Dermis blood vessel endothelial cell (primary cell): ENCODE measurements around the gene GRIK1. TPM values are rescaled to one million over a fixed set of nuclear protein-coding genes. Genes with fewer than 3 reads are reported as not detected.

ENCODE experiments used
- DNase-seq: peaks from one replicate; pipeline ENCODE4 v3.0.0; 2010
- total RNA-seq: library from RNA; depleted of rRNA; stranded (reverse); fragments of >200 nt; gene quantifications from 2 replicates; pipeline ENCODE4 v1.2.3, GENCODE V29; 2014

The GRIK1 gene
- total RNA-seq, 1 donor from 2014 or later: 0.34 TPM

GRCh38 chr21:29904359-29905282 lies 35.2 kb downstream of the GRIK1 start:
- no peak for DNase-seq

GRCh38 chr21:29896884-29897283 lies 42.9 kb downstream of the GRIK1 start:
- no peak for DNase-seq

- no peak for DNase-seq
These were observed 46.1 kb downstream of the GRIK1 start for GRCh38 chr21:29893687-29894086.

- no peak for DNase-seq
These were observed 47.4 kb downstream of the GRIK1 start for GRCh38 chr21:29892379-29892778.

DNA sequence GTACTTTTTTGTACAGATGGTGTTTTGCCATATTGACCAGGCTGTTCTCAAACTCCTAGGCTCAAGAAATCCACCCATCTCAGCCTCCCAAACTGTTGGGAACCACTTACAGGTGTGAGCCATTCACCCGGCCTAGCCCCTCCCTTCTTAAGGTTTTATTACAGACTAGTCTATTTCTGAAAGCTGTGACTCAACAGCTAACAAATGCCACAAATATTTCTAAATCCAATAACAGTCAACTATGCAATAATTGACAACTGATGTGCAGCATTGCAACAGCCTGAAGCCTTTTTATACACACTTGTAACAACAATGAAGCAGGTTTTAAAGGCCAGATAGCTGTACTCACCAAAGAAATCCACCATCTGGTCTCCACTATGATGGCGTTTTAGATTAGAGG lies 51.4 kb downstream of the GRIK1 start:
- DNase-seq: no peak

DNA sequence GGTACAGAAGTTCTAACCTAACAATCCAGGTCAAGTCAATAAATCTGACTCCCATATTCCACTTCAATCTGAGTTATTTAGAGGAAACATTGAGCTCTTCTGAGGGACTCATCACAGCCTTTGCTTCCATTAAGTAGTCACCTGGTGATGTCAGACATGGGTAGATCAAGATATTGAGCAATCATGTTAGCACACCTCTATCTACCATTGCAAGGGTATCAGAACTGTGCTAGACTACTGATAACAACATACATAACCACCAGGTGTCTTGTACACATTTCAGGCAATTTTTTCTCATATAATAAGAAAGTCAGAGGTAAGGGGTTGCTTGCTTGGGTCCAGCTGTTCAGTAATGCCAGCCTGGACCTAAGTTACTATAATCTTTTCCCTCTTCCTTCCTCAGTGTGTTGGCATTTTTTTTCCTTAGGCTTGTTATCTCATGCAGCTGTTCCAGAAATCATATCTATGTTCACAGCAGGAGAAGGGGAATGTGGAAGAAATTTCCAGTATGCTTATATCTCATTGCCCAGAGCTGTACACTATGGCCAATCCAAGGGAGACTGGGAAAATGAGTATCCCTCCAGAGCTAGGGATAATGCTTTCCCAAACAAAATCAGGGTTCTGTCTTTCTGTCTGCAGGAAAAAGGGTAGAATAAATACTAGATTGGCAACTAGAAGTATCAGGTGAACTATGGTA lies 52.3 kb downstream of the GRIK1 start:
- no peak for DNase-seq

DNA sequence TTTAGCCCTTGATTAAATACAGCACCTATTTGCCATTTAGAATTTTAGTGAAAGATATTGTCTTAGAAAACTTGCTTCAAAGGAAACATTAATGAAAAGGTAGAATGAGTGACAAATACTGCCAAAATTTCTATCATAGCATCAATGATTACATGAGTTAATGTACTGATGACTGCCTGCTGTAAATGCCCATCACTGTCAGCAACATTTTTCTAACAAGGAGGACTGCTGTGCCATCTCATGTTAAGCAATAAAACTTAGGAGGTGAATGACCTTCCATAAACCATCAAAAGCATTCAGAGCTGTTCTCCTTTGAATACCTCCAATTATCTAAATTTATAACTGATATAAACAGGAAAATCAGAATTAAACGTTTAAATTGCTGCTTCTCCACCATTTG lies 54.3 kb downstream of the GRIK1 start:
- no peak for DNase-seq

GRCh38 chr21:29875873-29876272 lies 63.9 kb downstream of the GRIK1 start:
- no peak for DNase-seq

- no peak for DNase-seq
These were observed 64.6 kb downstream of the GRIK1 start for GRCh38 chr21:29875036-29875716.

GRCh38 chr21:29873908-29874307 lies 65.9 kb downstream of the GRIK1 start:
- no peak for DNase-seq

DNA sequence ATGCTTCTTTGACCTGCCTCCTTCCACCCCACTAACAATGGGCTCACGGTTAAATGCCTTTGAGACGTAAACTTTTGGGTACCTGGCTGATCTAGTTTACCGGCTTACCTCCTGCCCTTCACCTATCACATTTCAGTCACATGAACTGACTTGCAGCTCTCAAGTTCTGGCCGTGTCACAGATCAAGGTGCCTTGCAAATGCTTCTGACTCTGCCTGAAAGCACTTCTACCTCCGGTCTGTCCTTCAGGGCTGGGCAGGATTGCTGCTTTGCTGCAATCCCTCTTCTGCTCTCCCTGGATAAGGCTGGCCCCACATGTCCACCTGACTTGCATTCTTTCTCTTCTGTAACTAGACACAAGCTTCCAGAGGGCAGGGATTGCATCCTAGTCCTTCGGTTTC lies 69.0 kb downstream of the GRIK1 start:
- no peak for DNase-seq

DNA sequence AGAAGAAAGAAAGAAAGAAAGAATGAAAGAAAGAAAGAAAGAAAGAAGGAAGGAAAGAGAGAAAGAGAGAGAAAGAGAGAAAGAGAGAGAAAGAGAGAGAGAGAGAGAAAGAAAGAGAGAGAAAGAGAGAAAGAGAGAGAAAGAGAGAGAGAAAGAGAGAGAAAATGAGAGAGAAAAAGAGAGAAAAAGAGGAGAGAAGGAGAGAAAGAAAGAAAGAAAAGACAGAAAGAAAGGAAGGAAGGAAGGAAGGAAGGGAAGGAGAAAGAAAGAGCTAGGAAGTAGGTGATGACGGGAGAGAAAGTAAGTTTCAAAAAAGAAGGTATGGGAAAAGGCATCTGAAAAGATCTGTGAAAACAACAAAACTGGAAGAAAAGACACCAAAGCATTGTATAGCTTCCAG lies 72.0 kb downstream of the GRIK1 start:
- no peak for DNase-seq

GRCh38 chr21:29860346-29860745 lies 79.5 kb downstream of the GRIK1 start:
- no peak for DNase-seq

- no peak for DNase-seq
These were observed 82.6 kb downstream of the GRIK1 start for GRCh38 chr21:29857150-29857549.

GRCh38 chr21:29854795-29855194 lies 85.0 kb downstream of the GRIK1 start:
- no peak for DNase-seq

DNA sequence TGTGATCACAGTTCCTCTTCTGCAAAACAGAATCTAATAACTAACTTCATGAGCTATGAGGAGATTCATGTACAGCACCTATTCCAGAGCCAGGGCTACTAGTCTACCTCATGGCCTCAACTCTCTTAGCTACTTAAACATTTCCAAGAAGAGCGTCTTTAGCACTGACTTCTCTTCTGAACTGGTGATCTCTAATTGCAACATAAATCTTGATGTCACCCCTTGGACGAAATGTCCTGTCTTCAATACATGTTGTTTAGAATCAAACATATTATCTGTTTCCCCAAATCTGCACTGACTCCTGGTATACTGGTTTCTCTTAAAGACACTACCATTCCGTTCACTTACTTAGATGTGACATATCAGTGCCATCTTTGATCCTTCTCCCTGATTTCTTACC lies 88.2 kb downstream of the GRIK1 start:
- no peak for DNase-seq

DNA sequence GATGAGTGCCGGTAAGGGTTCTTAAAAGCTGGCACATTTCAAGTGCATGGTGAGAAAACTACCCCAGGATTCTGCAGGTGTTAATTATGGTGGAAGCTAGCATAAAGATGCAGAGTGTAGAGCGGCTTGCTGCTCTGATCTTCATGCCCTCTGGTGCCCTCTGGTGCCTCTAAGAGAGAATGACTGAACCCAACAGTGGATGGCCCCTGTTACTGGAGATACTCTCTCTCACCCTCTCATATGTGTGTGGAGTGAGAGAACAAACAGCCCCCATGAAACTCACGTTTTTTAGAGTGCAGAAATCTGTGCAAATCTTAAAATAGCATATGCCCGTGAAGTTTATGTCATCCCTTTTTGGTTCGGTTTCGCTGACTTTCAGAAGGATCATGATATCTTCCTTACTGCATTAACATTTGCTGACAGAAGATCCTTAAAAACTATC lies 90.0 kb downstream of the GRIK1 start:
- DNase-seq: peak; percentile 74

DNA sequence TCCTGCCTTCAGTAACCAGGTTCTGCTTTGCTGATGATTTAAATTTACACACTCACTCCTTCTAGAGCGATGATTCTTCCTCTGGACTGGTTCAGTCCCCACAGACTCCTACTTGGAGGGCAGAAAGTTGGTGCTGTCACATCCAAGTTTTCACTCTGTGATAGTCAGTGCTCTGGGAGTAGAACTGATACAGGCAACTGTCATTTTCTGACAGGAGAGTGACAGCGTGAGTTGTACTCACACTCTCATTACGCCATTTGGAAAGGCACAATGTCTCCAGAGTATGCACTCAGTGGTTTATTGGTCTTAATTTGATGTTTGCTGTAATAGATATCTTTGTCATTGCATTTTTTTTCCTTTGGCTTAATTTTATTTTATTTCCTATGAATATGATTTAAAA lies 96.0 kb downstream of the GRIK1 start:
- DNase-seq: no peak

GRCh38 chr21:29834617-29835016 lies 105.2 kb downstream of the GRIK1 start:
- DNase-seq: no peak

DNA sequence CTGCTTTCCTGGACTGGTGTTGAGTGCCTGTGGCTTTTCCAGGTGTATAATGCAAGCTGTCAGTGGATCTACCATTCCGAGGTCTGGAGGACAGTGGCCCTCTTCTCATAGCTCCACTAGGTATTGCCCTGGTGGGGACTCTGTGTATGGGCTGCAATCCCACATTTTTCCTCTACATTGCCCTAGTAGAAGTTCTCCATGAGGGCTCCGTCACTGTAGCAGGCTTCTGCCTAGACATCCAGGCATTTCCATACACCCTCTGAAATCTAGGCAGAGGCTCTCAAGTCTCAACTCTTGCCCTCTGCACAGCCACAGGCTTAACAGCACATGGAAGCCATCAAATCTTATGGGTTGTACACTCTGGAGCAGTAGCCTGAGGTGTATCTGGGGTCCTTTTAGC lies 107.6 kb downstream of the GRIK1 start:
- DNase-seq: no peak

DNA sequence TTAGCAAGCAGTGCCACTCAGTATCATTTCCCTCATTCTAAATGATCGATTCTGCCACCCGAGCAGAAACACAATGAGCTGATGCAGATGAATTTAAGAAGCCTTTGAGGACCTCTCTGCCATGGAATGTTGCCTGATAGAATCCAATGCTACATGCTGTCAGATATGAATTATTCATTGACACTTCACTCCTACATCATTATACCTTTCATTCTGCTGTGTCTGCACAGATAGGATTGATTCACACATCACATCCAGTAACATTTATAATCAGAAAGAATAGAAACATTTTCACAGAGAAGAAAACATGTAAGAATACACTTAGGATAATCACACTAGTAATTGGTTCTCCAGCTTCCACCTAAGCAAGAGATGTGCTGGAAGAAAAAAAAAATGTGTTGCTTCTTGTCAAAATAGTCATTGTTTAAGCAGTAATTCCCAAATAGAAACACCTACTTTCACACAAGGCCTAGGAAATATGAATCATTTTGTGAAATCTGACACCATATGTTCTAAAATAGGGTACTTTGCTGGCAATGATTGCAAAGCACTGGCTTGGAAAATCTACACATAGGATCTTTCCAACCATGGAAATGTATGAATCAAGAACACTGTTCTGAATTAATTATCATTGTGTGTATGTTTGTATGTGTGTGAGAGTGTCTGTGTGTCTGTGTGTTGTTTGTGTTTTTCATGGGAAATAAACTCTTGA lies 110.1 kb downstream of the GRIK1 start:
- DNase-seq: no peak

GRCh38 chr21:29827647-29828046 lies 112.1 kb downstream of the GRIK1 start:
- DNase-seq: no peak

DNA sequence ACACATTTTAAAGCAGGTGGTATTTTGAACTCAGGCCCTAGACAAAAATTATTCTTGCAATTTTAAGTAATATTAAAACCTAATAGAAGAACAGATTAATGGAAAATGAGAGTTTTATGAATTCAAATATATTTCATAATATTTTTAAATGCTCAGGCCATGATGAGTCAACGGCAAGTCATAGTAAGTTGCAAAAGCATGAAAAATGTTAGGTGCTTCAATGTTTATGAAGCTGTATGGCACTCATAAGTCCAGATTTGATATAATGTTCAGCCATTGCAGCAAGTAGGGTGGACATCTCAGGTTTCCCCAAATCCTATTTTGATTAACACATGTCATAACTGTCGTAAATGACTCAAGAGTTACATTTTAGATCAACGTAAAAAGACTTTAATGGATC lies 112.6 kb downstream of the GRIK1 start:
- no peak for DNase-seq
